ENCODE data around the gene HYAL2.
A peak's percentile ranks its signal among the peaks of the same experiment; 100 is the strongest.

Gene HYAL2

DNA sequence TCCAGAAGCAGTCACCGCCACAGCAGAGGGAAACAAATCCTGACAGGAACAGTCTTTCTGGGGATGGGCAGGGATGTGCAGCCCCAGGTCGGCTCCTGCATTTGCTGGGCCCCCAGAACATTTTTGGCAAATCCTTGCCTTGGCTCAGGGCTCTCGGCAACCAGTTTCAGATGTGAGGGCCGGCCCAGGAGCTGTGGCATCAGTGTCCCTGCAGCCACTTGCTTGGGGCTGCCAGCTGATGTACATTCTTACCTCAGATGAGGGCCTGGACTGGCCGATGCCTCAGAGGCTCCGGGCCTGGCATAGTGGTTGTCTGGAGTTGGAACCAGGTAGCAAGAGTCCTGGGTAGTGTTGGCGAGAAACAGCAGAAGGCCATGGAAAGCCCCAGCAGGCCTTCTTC lies 32.3 kb upstream of the HYAL2 start:
- Mint-ChIP-seq H3K36me3 (peaks cover 80% of the 10 kb centered on the region), H3K9me3 (no peaks in the 10 kb centered on the region)
- DNase-seq (ENCODE audit: low spot score in 2 of 2) = no peak

DNA sequence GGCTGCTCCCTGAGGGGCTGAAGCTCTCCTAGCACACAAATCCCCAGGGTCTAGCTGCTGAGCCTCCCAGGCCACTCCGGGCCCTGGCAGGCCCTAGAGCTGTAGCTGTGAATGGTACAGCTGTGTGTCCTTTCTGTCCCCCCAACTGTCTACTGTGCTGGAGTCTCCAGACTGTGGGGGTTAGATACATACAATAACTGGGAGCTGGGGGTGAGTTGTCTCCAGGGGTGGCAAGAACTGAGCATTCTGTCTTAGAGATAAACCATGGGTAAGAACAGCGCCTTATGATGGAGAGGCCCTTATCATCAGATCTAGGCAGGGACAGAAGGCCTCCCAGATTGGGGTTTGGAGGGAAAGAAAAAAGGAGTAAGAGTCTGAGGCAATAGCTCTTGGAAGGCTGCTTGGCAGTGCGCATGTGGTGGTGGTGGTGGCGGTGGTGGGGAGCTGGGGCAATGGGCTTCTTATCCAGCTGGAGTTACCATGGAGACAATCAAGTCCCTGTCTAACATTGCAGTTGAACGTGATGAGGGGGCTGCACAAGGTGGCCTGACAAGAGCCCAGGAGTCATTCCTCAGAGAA lies 31.7 kb upstream of the HYAL2 start:
- Mint-ChIP-seq H3K9me3 (no peaks in the 10 kb centered on the region), H3K36me3 (peaks cover 81% of the 10 kb centered on the region), H3K4me1 (peaks cover 73% of the 10 kb centered on the region), H3K4me3 (no peak overlapping the region), H3K27ac (peak overlapping the region; percentile 2)
- no peak for DNase-seq (ENCODE audit: low spot score in 2 of 2)
- ATAC-seq = no peak

More for the DNA sequence above, 32.3 kb upstream of the HYAL2 start:
- Mint-ChIP-seq H3K4me1 (peaks cover 74% of the 10 kb centered on the region), H3K27ac (peak overlapping the region; percentile 71), H3K4me3 (no peak overlapping the region)
- ATAC-seq = no peak

DNA sequence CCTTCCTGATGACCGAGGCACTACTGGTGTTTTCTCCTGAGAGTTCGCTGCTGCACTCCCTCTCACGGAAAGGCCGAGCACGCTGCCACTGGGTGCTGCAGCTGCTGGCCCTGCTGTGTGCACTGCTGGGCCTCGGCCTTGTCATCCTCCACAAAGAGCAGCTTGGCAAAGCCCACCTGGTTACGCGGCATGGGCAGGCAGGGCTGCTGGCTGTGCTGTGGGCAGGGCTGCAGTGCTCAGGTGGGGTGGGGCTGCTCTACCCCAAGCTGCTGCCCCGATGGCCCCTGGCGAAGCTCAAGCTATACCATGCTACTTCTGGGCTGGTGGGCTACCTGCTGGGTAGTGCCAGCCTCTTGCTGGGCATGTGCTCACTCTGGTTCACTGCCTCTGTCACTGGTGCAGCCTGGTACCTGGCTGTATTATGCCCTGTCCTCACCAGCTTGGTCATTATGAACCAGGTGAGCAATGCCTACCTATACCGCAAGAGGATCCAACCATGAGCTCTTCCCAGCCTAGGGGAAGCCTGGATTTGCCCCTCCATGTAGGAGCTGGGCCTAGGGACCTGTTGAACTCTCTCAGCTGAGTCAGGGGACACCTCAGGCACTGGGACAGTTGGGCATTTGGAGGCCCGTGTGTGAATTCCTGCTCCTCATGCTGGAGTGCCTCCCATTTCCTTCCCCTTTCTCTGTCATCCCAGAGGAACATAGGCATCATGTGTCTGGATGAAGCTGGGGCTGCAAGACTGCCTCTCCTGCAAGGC lies 30.9 kb upstream of the HYAL2 start:
- H3K27ac Mint-ChIP-seq = peak overlapping the region; percentile 58
- peaks cover 83% of the 10 kb centered on the region for H3K36me3 Mint-ChIP-seq
- H3K9me3 Mint-ChIP-seq = no peaks in the 10 kb centered on the region
- no peak for DNase-seq (ENCODE audit: low spot score in 2 of 2)
- H3K4me1 Mint-ChIP-seq = peaks cover 76% of the 10 kb centered on the region
- H3K4me3 Mint-ChIP-seq = no peak overlapping the region
- ATAC-seq = no peak

DNA sequence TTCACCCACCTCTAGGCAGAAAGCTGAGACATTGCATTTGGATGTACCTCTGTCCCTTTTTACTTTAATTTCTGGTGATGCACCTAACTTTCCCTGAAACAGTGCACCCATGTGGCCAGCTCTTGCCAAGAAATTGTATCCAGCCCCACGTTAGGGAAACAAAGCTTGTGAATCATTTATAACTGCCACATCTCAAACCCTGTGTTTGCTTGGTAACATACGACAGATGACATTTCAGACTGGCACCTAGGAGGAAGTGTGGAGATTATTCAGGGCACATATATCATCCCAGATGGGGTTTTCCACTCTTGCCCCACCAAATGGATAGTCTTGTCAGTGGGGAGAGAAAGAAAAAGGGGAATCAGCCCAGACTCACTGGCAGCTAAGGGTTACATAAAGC lies 30.2 kb upstream of the HYAL2 start:
- H3K4me3 Mint-ChIP-seq = no peak overlapping the region
- peaks cover 76% of the 10 kb centered on the region for H3K4me1 Mint-ChIP-seq
- H3K36me3 Mint-ChIP-seq = peaks cover 83% of the 10 kb centered on the region
- peak overlapping the region; percentile 58 for H3K27ac Mint-ChIP-seq
- H3K9me3 Mint-ChIP-seq = no peaks in the 10 kb centered on the region
- no peak for DNase-seq (ENCODE audit: low spot score in 2 of 2)
- ATAC-seq = no peak

DNA sequence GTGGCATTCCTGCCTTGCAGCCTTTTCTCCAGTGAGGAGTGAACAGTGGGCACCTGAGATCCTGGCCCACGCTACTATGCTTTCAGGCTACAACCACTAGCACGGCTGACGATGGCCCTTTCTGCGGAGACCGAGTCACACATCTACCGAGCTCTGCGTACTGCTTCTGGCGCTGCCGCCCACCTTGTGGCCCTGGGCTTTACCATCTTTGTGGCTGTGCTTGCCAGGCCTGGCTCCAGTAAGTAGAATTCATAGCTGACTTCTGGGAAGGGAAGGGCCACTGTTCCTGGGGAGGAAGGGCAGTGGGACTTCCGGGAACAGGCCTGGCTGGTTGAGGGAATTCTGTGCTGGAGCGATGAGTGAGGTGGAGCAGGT lies 28.8 kb upstream of the HYAL2 start:
- peak overlapping the region; percentile 99 for H3K4me3 Mint-ChIP-seq
- peaks cover 87% of the 10 kb centered on the region for H3K36me3 Mint-ChIP-seq
- ATAC-seq (peak; percentile 22), DNase-seq (ENCODE audit: low spot score in 2 of 2) (no peak)
- H3K9me3 Mint-ChIP-seq = no peaks in the 10 kb centered on the region
- peaks cover 72% of the 10 kb centered on the region for H3K4me1 Mint-ChIP-seq
- H3K27ac Mint-ChIP-seq = peak overlapping the region; percentile 98

DNA sequence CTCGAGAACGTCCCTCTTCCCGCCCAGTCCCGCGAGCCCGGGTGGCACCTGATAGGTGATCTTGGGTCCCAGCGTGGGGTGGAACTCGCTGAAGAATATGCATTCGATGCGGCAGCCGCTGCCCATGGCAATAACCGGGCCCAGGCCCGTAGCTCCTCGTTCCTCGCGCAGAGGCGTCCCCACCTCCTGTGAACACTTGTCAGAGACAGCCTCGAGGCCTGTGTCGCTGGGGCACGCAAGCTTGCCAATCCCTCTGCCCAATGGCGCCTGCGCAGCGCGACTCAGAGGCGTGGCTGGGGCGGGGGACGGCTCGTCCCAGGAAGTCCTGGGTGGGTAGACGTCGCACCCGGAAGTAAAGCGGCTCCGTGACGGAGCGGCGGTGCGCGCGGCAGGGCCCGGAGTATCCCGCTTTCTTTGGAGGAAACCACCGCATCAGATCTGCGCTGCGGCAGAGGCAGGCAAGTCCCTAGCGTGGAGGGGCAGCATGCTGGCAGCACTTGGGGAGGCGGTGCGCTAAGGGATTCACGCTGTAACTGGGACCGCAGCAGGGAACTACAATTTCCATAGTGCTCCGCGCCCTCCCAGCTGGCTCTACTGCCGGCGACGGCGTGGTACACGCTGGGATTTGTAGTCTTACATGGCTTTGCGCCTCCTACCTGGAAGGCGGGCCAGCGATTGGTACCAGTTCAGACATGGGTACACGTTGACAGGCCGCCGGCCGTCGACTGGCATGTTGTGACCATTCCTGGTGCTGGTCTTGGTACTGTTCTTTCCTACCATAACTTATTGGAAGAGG lies 28.2 kb upstream of the HYAL2 start, which contains the start of the genes CYB561D2 and NPRL2:
Gene CYB561D2 (plus strand): TSS at position 336 of the 796 bp plus-strand sequence. CDS start 572 bp downstream, outside the sequence.
Gene NPRL2 (minus strand): TSS at position 249 of the 796 bp plus-strand sequence. CDS start 123 bp downstream, at position 126.
- DNase-seq (ENCODE audit: low spot score in 2 of 2) = peak; percentile 95 to 99
- Mint-ChIP-seq H3K4me1 (peaks cover 72% of the 10 kb centered on the region), H3K4me3 (peak within 1 kb of the TSS; percentile 99), H3K27ac (peak within 1 kb of the TSS; percentile 98), H3K36me3 (peaks cover 87% of the 10 kb centered on the region), H3K9me3 (no peaks in the 10 kb centered on the region)
- peak; percentile 92 for ATAC-seq

DNA sequence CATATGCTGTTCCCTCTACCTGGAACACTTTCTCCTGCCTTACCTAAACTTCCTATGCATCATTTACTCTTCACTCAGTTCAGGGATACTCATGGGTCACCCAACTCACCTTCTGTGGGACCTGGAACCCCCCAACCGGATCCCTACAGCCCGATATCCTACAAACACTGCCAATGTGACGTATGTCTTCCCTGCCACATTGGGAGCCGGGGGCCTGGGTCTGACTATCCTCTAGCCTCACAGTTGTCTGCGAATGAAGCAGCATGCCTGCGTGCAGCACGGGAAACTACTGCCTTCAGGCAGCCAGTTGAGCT lies 27.6 kb upstream of the HYAL2 start:
- Mint-ChIP-seq H3K36me3 (peaks cover 87% of the 10 kb centered on the region), H3K27ac (peak overlapping the region; percentile 98), H3K4me1 (peaks cover 72% of the 10 kb centered on the region), H3K9me3 (no peaks in the 10 kb centered on the region), H3K4me3 (peak overlapping the region; percentile 99)
- DNase-seq (ENCODE audit: low spot score in 2 of 2) (no peak), ATAC-seq (no peak)

DNA sequence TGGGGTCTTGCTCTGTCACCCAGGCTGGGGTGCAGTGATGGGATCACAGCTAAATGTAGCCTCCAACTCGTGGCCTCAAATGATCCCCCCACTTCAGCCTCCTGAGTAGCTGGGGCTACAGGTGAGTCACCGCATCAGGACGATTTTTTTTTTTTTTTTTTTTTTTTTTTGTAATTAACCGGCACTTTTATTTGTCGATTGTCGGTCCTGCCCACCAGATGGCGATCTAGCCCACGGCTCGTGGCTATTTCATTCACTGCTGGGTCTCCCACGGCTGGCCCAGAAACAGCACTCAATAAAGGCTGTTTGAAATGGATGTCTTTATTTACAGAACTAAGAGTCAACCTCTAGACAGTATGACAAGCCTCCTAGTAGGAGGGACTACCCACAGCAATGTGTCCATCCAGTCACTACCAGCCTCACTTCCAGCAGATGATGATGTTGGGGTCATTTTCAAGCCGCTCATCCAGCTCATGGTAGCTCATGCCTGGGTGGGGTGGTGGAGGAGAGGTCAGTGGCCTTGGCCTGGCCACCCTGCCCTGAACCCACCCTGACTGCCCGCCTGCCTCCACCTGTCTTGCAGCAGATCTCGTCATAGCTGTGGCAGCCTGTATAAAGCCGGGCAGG lies 24.8 kb upstream of the HYAL2 start:
- Mint-ChIP-seq H3K9me3 (no peaks in the 10 kb centered on the region), H3K36me3 (peaks cover 59% of the 10 kb centered on the region), H3K4me1 (peaks cover 81% of the 10 kb centered on the region), H3K4me3 (no peak overlapping the region), H3K27ac (no peak overlapping the region)
- peak; percentile 5 for ATAC-seq
- DNase-seq (ENCODE audit: low spot score in 2 of 2) = peak; percentile 51 to 80

DNA sequence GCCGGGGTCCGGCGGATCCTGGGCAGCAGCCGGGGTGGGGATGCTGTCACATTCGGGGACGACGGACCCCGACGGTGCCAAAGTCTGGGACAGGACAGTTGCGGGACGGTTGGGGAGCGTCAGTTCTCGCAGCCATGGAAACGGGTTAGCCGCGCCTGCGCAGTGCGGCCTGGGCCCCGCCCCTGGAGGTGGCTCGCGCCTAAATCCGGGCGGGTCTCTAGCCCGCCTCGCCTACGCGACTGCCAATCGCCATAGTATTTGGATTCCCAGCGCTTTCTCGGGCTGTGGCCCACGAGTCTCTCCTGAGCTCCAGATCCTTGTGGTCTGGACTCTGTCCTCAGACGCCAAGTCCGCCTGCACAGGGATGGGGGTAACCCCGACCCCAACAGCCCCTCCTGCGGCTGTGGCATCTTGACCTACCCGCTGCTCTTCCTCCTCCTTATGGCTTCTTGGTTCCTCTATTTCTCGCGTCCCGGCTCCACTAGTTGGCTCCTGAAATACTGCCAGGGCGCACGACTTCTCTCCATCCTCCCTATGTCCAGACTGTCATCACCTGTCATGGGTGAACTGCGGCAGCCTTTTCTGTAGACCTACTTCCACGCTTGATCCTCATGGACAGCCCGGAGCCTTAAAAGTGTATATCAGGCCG lies 23.2 kb upstream of the HYAL2 start, which contains the start of gene ZMYND10:
Gene ZMYND10 (minus strand): TSS at position 147 of the 649 bp plus-strand sequence. CDS start 153 bp downstream, outside the sequence.
- peak; percentile 8 for ATAC-seq
- H3K4me1 Mint-ChIP-seq = peaks cover 76% of the 10 kb centered on the region
- H3K4me3 Mint-ChIP-seq = peak within 1 kb of the TSS; percentile 68
- peak; percentile 64 to 84 for DNase-seq (ENCODE audit: low spot score in 2 of 2)
- no peak within 1 kb of the TSS for H3K27ac Mint-ChIP-seq
- H3K36me3 Mint-ChIP-seq = peaks cover 48% of the 10 kb centered on the region
- no peaks in the 10 kb centered on the region for H3K9me3 Mint-ChIP-seq

DNA sequence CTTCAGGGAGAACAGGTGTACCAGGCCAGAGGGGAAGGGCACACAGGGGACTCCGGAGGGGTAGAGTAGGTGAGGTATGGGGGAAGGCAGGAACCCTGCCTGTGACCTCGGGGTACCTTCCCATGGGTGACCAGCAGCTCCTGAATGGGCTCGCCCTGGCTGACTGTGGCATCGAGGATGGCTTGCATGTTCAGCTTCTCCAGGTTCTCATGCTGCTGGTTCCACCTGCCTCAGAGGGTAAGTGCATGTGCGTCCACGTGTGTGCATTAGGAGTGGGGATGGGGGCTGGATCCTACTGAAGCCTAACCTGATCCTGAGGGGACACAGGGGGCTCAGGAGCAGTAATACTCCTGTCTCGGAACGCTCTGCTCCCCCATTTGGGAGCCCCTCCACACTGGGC lies 22.5 kb upstream of the HYAL2 start:
- H3K4me1 Mint-ChIP-seq = peaks cover 70% of the 10 kb centered on the region
- H3K36me3 Mint-ChIP-seq = peaks cover 42% of the 10 kb centered on the region
- ATAC-seq = no peak
- H3K9me3 Mint-ChIP-seq = no peaks in the 10 kb centered on the region
- no peak overlapping the region for H3K27ac Mint-ChIP-seq
- H3K4me3 Mint-ChIP-seq = peak overlapping the region; percentile 68
- DNase-seq (ENCODE audit: low spot score in 2 of 2) = peak in 1 of 2 donors; percentile 58

DNA sequence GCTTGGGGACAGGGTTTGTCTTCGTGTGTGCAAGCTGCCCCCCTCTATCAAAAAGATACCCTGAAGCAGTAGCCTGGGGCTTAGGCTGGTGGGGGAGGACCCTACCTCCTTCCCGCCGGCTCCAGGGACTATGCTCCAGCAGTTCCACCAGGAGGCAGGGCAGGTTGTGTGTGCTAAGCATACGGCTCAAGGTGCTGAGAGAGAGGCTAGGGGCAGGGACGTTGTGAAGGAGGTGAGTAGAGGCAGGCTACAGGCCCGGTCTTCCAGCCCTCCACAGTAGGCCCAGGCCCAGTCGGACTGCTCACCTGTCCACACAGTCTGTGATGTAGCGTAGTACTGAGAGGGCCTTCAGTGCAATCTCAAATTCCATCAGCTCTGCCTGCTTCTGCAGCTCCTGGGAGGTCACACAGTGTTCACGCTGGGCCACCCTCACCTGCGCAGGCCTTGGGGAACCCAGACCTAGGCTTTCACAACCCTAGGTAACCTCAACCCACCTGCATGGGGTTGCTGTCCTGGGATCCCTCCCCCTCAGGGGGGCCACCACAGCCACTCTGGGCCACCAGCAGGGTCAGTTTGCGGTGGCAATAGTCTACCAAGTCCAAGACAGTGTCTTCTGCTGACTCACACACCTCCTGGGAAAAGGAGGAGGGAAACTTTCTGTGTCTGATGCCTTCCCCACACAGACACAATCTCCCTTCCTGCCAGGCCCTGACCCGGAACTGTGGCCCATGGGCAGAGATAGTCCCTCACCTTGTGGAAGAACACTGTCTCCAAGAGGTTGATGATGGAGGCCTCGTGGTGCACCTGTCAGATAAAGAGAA lies 20.5 kb upstream of the HYAL2 start:
- Mint-ChIP-seq H3K9me3 (no peaks in the 10 kb centered on the region), H3K36me3 (peaks cover 42% of the 10 kb centered on the region), H3K4me3 (no peak overlapping the region), H3K27ac (peak overlapping the region; percentile 52), H3K4me1 (peaks cover 67% of the 10 kb centered on the region)
- ATAC-seq = no peak
- DNase-seq (ENCODE audit: low spot score in 2 of 2) = no peak

DNA sequence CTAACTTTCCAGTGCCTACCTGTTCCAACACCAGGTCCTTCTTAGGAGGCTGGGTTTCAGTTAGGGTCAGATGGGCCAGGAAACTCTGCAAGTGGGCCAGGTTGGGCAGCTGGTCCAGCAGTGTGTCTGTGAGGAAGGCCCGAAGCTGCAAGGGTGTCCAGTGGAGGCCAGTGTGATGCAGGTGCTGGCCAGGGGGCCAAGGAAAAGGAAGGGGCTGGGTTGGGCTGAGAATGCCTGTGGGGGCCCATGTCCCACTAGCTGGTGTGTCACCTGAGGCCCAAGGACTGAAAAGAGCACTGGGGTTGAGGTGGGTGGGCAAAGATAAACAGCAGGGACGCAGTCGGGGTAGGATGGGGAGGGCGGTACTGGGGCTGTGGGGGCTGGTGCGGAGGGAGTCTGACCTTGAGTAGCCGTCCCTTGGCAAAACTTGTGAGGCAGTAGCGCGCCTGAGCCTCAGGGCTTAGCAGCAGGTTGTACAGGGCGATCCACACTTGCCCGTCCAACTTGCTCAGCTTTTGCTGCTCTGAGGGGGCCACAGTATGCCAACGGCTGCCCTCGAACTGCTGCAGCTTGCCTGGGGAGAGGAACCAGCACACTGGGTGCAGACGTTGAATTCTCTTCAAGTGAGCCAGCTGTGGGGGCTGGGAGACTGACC lies 19.6 kb upstream of the HYAL2 start:
- DNase-seq (ENCODE audit: low spot score in 2 of 2) = no peak
- H3K27ac Mint-ChIP-seq = peak overlapping the region; percentile 50
- no peaks in the 10 kb centered on the region for H3K9me3 Mint-ChIP-seq
- peaks cover 42% of the 10 kb centered on the region for H3K36me3 Mint-ChIP-seq
- H3K4me3 Mint-ChIP-seq = peak overlapping the region; percentile 93
- peaks cover 63% of the 10 kb centered on the region for H3K4me1 Mint-ChIP-seq
- no peak for ATAC-seq

DNA sequence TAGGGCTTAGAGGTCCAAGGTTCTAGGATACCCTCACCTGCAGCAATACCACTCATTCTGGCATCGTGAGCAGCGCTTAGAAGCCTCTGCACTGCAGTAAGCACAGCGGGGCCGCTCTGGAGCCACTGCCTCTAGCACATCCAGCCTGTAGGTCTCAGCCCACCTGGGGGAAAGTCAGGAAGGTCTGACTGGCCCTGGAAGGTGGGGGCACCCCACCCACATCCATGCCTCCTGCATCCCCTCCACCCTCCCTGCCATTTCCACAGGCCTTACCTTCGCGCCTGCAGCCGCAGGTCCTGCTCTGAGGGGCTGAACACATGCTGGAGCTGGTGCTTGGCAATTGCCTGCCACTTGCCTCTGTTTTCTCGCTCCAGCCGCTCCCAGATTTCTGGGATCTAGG lies 19.0 kb upstream of the HYAL2 start:
- DNase-seq (ENCODE audit: low spot score in 2 of 2) = no peak
- Mint-ChIP-seq H3K4me1 (peaks cover 62% of the 10 kb centered on the region), H3K9me3 (no peaks in the 10 kb centered on the region), H3K4me3 (peak overlapping the region; percentile 93), H3K27ac (peak overlapping the region; percentile 96), H3K36me3 (peaks cover 42% of the 10 kb centered on the region)
- ATAC-seq = no peak
